DOHH2 (cell line): Measurements from ENCODE around the gene GPR61.

Experiments used
- EZH2phosphoT487 ChIP-seq: fragments of 200-600 bp; sonication (generic); IDR thresholded peaks from 2 replicates; pipeline ENCODE4 v1.6.1; 2017; ENCODE audit warnings: borderline replicate concordance, mild to moderate bottlenecking, antibody characterized with exemption, low read length, moderate library complexity, mixed read lengths
- TF ChIP-seq, protein P1 (sequence below): fragments of 200-600 bp; sonication (generic); IDR thresholded peaks from one replicate; pipeline ENCODE4 v1.5.1; 2014; ENCODE audit warnings: antibody characterized with exemption, mild to moderate bottlenecking, low read depth, low read length; ENCODE audit not compliant: poor library complexity, severe bottlenecking

DNA sequence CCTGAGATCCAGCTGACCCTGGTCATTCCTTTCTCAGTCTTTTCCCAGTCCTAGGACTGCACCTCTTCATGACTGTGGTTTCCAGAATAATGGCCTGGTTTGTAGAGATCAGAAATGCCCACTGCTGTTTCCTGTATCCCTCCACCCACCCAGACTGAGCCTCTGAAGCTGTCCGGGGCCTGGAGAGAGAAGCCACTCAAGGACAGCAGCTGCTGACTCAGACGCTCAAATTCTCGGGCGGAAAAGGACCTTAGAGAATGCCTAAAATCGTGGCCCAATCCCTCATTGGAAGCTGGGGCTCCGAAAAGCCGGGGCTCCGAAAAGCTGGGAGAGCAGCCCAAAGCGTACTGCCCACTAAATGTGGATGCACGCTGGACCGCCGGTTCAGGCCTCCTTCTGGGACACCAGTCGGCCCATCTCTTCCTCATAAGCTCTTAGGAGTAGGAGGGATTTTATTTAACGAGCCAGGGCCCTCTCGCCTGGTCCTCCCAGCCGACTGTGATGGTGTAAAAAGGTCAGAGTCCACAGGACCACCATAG, 7.8 kb upstream of the GPR61 start:
- TF ChIP-seq, protein P1, sequence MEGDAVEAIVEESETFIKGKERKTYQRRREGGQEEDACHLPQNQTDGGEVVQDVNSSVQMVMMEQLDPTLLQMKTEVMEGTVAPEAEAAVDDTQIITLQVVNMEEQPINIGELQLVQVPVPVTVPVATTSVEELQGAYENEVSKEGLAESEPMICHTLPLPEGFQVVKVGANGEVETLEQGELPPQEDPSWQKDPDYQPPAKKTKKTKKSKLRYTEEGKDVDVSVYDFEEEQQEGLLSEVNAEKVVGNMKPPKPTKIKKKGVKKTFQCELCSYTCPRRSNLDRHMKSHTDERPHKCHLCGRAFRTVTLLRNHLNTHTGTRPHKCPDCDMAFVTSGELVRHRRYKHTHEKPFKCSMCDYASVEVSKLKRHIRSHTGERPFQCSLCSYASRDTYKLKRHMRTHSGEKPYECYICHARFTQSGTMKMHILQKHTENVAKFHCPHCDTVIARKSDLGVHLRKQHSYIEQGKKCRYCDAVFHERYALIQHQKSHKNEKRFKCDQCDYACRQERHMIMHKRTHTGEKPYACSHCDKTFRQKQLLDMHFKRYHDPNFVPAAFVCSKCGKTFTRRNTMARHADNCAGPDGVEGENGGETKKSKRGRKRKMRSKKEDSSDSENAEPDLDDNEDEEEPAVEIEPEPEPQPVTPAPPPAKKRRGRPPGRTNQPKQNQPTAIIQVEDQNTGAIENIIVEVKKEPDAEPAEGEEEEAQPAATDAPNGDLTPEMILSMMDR: no peak
- TF ChIP-seq EZH2phosphoT487: no peak
